ENCODE measurements around the gene L3MBTL4.

The L3MBTL4 gene

DNA sequence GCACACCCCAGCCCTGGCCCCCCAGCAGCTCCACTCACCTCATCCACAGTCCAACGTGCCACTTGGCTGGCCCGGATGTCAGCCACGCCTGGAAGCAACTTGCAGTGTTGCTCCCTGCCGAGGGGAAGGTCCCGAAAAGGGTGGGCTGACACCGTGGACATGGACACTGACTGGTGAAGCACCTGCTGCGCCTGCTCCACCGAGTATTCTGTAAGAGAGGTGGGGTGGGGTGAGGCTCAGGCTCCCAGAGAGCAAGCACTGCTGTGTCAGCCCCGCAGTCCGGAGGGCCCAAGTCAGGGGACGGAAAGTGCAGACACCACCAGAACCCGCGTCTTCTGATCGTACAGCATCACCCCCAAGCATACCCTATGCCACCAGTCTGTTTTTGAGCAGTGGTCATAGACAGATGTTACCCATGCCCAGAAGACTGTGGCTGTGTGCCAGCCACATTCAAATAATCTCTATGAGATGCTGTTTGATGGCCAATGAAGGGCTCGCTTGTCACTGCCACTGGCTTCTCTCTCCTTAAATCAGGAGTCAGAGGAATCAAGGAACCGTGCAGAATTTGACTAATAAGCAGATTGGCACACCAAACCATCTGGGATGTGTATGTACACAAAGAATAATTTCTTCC, 445.2 kb downstream of the L3MBTL4 start:
- TF ChIP-seq POLR2A (IDR thresholded peaks at IDR 0.05; ENCODE audit: low read depth, low read length) (no peak), POLR2AphosphoS5 (IDR thresholded peaks at IDR 0.05; ENCODE audit: low read depth, low read length) (no peak), TAF1 (IDR thresholded peaks at IDR 0.05; ENCODE audit: borderline replicate concordance, low read depth, low read length) (no peak)
- DNase-seq (ENCODE audit: insufficient read length): no peak
- FAIRE-seq: no peak

DNA sequence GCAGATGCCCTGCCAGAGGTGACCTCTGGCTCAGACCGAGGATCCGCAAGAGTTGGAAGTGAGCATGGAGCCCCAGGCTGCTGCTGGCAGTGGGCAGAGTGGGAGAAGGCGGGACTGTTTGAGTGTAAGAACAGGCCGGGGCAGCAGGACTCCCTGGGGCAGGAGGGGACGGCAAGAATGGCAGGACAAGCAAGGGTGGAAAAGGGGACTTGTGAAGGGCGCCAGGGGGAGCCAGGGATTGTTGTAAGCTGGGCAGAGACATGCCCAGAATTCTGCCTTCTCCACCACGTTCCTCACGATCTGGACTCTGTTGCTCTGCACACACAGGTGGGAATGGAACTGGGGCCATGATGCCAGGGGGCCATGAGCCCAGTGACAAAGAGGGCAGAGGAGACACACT, 447.0 kb downstream of the L3MBTL4 start:
- FAIRE-seq (no peak), DNase-seq (ENCODE audit: insufficient read length) (no peak)
- no peak for TF ChIP-seq POLR2A (IDR thresholded peaks at IDR 0.05; ENCODE audit: low read depth, low read length)
- no peak for TF ChIP-seq TAF1 (IDR thresholded peaks at IDR 0.05; ENCODE audit: borderline replicate concordance, low read depth, low read length)
- TF ChIP-seq POLR2AphosphoS5 (IDR thresholded peaks at IDR 0.05; ENCODE audit: low read depth, low read length): no peak

DNA sequence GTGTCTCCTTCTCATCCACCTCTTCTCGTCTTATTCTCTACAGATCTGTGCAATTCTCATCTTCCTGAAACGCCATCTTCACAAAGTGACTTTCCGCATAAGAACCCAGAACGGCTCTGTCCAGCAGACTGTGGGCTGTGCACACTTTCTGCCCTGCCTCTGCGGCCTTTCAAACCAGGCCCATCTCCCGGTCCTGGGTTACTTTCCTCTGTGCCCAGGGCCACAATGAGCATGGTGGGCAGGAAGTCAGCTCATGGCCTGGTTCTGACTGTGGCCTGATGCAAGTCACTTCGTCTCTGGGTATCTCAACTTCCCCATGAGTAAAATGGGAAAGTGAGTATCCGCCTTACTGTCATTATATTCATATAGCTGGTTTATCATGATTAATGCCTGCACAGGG, 447.7 kb downstream of the L3MBTL4 start:
- FAIRE-seq: no peak
- no peak for DNase-seq (ENCODE audit: insufficient read length)
- TF ChIP-seq POLR2AphosphoS5 (IDR thresholded peaks at IDR 0.05; ENCODE audit: low read depth, low read length) (no peak), TAF1 (IDR thresholded peaks at IDR 0.05; ENCODE audit: borderline replicate concordance, low read depth, low read length) (no peak), POLR2A (IDR thresholded peaks at IDR 0.05; ENCODE audit: low read depth, low read length) (no peak)

DNA sequence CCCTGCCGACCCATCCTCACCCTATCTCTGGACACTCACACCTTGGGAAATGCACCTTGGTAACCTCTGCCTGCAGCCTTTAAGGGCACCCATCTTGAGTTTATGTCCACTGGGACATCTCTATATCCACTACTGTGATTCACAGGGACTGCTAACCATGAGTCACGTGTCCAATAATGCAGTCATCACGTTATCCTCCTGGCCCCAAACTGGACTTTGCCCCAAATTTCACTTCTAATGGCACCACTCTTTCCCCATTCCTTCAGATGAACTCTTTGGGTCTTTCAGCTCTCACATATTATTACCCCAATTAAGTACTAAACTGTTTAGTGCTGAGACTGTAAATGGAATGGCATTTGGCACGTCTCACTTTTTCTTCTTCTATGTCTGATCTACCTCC, 448.2 kb downstream of the L3MBTL4 start:
- DNase-seq (ENCODE audit: insufficient read length): no peak
- TF ChIP-seq POLR2AphosphoS5 (IDR thresholded peaks at IDR 0.05; ENCODE audit: low read depth, low read length) (no peak), POLR2A (IDR thresholded peaks at IDR 0.05; ENCODE audit: low read depth, low read length) (no peak), TAF1 (IDR thresholded peaks at IDR 0.05; ENCODE audit: borderline replicate concordance, low read depth, low read length) (no peak)
- no peak for FAIRE-seq

DNA sequence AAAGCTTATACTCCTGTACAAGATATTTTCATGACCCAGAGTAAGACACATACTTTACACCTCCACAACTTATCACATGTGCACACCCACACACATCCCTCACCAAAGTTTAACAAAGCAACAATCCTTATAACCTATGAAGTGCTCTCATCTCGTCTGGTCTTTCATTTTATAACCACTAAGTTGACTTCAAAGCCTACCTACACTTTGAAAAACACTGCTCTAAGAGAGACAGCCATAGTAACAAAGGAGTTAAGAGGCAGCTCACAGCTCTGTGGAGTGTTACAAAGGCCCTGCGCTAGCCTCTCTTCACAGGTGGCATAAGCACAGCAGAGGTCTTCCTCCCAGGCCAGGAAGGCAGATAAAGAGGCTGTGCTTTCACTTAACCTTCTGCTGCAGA, 449.7 kb downstream of the L3MBTL4 start:
- no peak for FAIRE-seq
- no peak for DNase-seq (ENCODE audit: insufficient read length)
- TF ChIP-seq TAF1 (IDR thresholded peaks at IDR 0.05; ENCODE audit: borderline replicate concordance, low read depth, low read length) (no peak), POLR2A (IDR thresholded peaks at IDR 0.05; ENCODE audit: low read depth, low read length) (no peak), POLR2AphosphoS5 (IDR thresholded peaks at IDR 0.05; ENCODE audit: low read depth, low read length) (no peak)

DNA sequence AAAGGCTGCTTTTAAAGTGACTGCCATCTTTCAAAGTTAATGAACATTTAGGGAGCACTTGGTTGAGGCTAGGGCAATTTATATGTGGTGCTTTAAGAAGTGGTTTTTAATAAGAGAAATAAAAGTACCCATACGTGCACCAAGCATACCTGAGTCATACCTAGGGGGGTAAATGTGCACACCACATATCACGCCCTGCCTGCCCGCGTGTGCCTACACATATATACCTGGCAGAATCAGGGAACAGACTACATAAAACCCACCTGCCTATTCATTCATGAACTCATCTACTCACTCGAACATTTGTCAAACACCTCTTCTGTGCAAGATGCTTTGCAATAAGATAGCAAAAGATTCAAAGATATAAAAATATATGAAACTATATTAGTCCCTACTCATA, 450.1 kb downstream of the L3MBTL4 start:
- TF ChIP-seq POLR2A (IDR thresholded peaks at IDR 0.05; ENCODE audit: low read depth, low read length): no peak
- no peak for TF ChIP-seq POLR2AphosphoS5 (IDR thresholded peaks at IDR 0.05; ENCODE audit: low read depth, low read length)
- no peak for TF ChIP-seq TAF1 (IDR thresholded peaks at IDR 0.05; ENCODE audit: borderline replicate concordance, low read depth, low read length)
- no peak for DNase-seq (ENCODE audit: insufficient read length)
- no peak for FAIRE-seq

DNA sequence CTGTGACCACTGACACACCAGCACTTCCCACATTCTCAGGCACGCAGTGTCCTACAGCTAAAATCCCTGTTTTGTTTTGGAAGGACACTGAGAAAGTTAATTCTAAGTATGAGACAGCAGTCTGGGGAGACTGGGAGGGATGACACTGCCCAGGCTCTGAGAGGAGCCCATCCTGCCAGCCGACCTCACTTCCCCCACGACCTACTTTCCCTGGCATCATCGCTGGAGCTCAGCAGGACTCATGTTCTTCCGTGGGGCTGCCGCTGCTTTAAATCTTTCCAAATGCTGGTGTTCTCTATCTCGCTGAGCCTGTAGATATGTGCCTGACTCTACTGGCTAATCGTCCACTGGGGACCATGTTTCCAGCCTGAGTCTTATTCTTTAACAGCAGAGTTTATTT, 450.6 kb downstream of the L3MBTL4 start:
- TF ChIP-seq POLR2AphosphoS5 (IDR thresholded peaks at IDR 0.05; ENCODE audit: low read depth, low read length) (no peak), POLR2A (IDR thresholded peaks at IDR 0.05; ENCODE audit: low read depth, low read length) (no peak), TAF1 (IDR thresholded peaks at IDR 0.05; ENCODE audit: borderline replicate concordance, low read depth, low read length) (no peak)
- DNase-seq (ENCODE audit: insufficient read length) (no peak), FAIRE-seq (no peak)

DNA sequence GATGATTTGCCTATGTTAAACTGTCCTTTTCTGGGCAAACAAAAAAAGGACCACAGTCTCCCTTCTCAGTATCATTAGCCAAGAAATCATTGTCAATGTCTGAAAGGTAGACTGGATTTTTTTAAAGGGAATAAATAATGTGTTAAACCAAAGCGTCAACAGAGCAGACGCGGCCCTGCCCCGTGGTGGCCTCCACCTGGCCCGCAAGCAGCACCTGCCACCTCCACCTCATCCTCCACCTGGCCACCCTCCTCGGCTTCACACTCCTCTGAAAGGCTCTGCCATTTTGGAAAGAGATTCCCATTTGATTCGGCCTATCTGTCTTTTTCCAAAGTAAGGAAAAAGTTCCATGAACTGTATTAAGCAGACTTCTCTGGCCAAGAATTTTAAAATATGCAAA, 451.4 kb downstream of the L3MBTL4 start:
- FAIRE-seq: no peak
- TF ChIP-seq TAF1 (IDR thresholded peaks at IDR 0.05; ENCODE audit: borderline replicate concordance, low read depth, low read length): no peak
- no peak for TF ChIP-seq POLR2AphosphoS5 (IDR thresholded peaks at IDR 0.05; ENCODE audit: low read depth, low read length)
- no peak for TF ChIP-seq POLR2A (IDR thresholded peaks at IDR 0.05; ENCODE audit: low read depth, low read length)
- DNase-seq (ENCODE audit: insufficient read length): no peak

DNA sequence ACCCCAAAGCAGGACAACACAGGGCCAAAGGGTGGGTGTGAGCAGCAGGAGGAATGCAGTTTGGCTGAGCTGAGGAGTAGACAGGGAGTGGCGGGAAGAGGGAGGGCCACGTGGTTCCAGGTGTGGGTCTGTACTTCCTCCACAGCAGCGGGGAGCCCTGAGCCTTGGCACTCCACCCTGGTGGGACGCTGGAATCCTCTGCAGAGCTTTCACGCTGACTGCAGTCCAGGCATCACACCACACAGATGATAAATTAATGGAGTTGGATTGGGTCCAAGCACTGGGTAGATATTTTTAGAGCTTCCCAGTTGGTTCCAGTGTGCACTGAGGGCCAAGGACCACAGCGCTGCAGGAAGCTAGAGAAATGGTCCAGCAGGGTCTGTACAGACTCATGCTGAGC, 452.3 kb downstream of the L3MBTL4 start:
- DNase-seq (ENCODE audit: insufficient read length) (no peak), FAIRE-seq (no peak)
- TF ChIP-seq POLR2AphosphoS5 (IDR thresholded peaks at IDR 0.05; ENCODE audit: low read depth, low read length) (no peak), TAF1 (IDR thresholded peaks at IDR 0.05; ENCODE audit: borderline replicate concordance, low read depth, low read length) (no peak), POLR2A (IDR thresholded peaks at IDR 0.05; ENCODE audit: low read depth, low read length) (no peak)

DNA sequence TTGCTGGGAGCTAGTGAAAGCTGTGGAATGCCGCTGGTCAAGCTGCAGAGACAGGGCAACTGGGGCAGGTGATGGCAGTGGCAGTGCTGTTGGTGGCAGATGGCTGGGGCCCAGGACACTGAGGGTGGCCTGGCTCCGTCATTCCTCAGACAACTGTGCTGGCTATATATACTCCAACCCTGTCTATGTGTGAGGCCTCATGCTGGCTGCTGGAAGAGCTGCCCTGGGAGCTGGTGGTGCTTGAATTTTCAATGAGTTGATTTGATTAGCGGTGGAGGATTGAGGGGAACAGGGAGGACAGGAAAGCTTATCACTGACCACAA, 452.9 kb downstream of the L3MBTL4 start:
- no peak for TF ChIP-seq POLR2A (IDR thresholded peaks at IDR 0.05; ENCODE audit: low read depth, low read length)
- TF ChIP-seq POLR2AphosphoS5 (IDR thresholded peaks at IDR 0.05; ENCODE audit: low read depth, low read length): no peak
- TF ChIP-seq TAF1 (IDR thresholded peaks at IDR 0.05; ENCODE audit: borderline replicate concordance, low read depth, low read length): no peak
- no peak for DNase-seq (ENCODE audit: insufficient read length)
- FAIRE-seq: no peak

DNA sequence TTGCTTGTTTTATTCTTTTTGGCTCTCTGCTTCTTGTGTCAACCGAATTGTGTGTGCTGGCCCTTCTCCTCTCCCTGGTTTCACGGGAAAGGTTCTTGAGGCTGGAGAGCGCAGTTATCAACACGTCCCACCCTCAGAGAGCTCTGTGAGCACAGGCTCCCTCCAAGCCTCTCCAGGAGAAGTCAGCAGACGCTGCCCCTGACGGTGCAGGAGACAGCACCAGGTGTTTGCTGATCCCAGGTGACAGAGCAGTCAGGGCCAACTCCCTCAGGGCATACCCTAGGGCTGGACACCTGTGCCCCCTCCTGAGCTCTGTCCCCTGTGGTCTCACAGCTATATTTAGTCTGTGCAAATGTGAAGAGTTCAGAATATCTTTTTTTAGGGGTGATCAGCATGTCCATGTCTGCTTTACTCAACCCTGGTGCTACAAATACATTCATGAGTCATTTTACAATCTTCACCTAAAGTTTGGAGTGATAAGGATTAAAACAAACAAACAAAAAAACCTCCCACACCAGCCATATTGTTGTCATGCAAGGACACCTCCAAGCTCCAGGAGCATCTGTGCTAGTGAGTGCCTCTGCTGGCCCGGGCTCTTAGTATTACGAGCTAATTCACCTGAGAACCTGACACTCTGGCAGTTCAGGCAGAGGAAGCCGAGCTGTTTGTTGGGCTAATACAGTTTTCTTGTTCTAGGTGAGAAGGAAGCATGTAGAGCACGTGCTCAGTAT, 453.4 kb downstream of the L3MBTL4 start:
- DNase-seq (ENCODE audit: insufficient read length) (no peak), FAIRE-seq (no peak)
- no peak for TF ChIP-seq POLR2A (IDR thresholded peaks at IDR 0.05; ENCODE audit: low read depth, low read length)
- TF ChIP-seq TAF1 (IDR thresholded peaks at IDR 0.05; ENCODE audit: borderline replicate concordance, low read depth, low read length): no peak

DNA sequence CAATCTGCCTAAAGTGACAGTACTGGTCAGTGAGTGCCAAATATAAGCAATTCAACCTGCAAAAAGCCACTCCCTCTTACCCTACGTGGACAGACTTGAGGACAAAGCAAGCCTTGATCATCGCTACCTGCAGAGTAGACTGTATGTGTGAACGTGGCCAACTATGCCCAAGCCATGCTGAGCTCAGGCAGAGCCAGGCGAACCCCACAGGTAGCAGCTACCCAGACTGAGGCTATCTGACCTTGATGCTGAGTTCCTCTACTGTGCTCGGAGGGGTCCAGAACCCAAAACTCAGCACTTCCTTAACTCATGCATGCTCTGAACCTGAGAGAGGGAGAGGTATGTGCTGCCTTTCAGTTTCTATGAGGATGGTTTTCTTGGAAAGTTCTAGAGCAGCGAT, 455.9 kb downstream of the L3MBTL4 start:
- DNase-seq (ENCODE audit: insufficient read length) (no peak), FAIRE-seq (no peak)
- TF ChIP-seq POLR2AphosphoS5 (IDR thresholded peaks at IDR 0.05; ENCODE audit: low read depth, low read length) (no peak), TAF1 (IDR thresholded peaks at IDR 0.05; ENCODE audit: borderline replicate concordance, low read depth, low read length) (no peak), POLR2A (IDR thresholded peaks at IDR 0.05; ENCODE audit: low read depth, low read length) (no peak)

Measured in GM12892 (cell line).